Suprapubic skin (tissue), 3 donors: ENCODE measurements around the gene APLF.

Source experiments
- CTCF ChIP-seq, 2 donors: fragments of 200-600 bp in 1 of 2; fragments of 450-650 bp in 1 of 2; sonication (generic) in 1 of 2; IDR thresholded peaks; one replicate each; pipeline ENCODE4 v1.5.1; 2016 to 2019; ENCODE audit warnings: antibody characterized with exemption in 2 of 2, mild to moderate bottlenecking in 1 of 2, moderate library complexity in 1 of 2
- EP300 ChIP-seq: sonication (generic); formaldehyde crosslinking; IDR thresholded peaks from one replicate; pipeline ENCODE4 v1.6.1; 2017; ENCODE audit warnings: antibody characterized with exemption
- POLR2A ChIP-seq, 2 donors: fragments of 450-650 bp; IDR thresholded peaks; one replicate each; pipeline ENCODE4 v1.6.1; 2017; ENCODE audit warnings: antibody characterized with exemption in 2 of 2, mild to moderate bottlenecking in 2 of 2, moderate library complexity in 2 of 2

GRCh38 chr2:68623820-68624219 lies 156.4 kb downstream of the APLF start:
- TF ChIP-seq CTCF (IDR thresholded peaks at IDR 0.05), result no peak
- TF ChIP-seq POLR2A (IDR thresholded peaks at IDR 0.05), result no peak
- TF ChIP-seq EP300, result no peak
